GM13976 (cell line): ENCODE measurements around the gene LRMDA.

Experiments
- DNase-seq: peaks from one replicate; pipeline ENCODE4 v3.0.0; 2012; ENCODE audit warnings: low spot score
- in situ Hi-C: fragments of 300-500 bp; cut with MboI; formaldehyde crosslinking; loops from one replicate; pipeline ENCODE4 v1.12.0; 2022; ENCODE audit warnings: low sequenced_read_pairs, mixed read lengths, inconsistent platforms; ENCODE audit not compliant: unreplicated experiment
- TF ChIP-seq, protein P1 (sequence below): IDR thresholded peaks from 2 replicates; pipeline ENCODE4 v1.5.1; 2012; ENCODE audit warnings: borderline replicate concordance, mild to moderate bottlenecking; ENCODE audit not compliant: insufficient read depth; ENCODE audit errors: extremely low read depth, missing control alignments, control extremely low read depth

The LRMDA gene

DNA sequence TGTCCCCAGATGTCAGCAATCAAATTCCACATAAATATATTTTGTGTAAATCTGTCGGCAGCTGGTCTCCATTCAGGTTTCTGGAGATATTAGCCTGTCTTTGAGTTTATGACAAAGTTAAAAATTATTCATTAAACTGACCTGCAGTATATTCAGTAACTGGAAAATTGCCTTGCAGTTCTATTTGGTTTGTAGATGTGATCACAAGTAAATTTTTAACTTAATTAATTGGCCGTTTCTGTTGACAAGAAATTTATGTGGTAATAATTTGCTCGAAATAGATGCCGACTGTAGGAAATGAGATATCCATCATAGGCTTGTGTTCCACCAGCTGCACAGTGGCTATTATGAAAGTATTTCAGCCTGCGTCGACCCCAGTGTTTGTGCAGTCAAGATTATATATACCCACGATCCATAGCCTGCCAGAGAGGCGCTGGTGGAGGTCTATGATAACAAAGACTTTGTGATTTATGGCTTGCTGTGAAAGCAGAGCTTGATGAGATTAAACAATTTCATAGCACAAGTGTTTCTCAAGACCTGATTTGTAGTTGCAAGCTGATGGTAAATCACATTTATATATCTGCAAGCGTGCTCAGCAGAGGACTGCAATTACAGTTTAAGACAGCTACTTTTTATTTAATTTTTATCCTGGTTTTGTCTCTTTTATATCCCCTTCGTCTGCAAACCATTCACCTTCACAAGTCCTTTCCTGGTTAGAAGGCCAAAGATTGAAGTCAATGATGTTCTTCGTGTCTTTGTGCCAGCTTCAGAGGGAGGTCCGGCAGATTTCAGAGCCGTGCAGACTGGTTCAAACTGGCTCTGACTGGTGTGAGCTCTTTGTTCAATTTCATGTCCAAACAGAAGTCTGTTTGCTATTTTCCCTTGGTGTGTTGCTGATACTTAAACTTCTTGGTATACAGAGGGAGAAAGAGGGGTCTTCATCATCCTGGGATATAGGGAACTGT, 850.9 kb downstream of the LRMDA start:
- DNase-seq: no peak
- in situ Hi-C loops: no loop called here
- TF ChIP-seq, protein P1, sequence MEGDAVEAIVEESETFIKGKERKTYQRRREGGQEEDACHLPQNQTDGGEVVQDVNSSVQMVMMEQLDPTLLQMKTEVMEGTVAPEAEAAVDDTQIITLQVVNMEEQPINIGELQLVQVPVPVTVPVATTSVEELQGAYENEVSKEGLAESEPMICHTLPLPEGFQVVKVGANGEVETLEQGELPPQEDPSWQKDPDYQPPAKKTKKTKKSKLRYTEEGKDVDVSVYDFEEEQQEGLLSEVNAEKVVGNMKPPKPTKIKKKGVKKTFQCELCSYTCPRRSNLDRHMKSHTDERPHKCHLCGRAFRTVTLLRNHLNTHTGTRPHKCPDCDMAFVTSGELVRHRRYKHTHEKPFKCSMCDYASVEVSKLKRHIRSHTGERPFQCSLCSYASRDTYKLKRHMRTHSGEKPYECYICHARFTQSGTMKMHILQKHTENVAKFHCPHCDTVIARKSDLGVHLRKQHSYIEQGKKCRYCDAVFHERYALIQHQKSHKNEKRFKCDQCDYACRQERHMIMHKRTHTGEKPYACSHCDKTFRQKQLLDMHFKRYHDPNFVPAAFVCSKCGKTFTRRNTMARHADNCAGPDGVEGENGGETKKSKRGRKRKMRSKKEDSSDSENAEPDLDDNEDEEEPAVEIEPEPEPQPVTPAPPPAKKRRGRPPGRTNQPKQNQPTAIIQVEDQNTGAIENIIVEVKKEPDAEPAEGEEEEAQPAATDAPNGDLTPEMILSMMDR: no peak

DNA sequence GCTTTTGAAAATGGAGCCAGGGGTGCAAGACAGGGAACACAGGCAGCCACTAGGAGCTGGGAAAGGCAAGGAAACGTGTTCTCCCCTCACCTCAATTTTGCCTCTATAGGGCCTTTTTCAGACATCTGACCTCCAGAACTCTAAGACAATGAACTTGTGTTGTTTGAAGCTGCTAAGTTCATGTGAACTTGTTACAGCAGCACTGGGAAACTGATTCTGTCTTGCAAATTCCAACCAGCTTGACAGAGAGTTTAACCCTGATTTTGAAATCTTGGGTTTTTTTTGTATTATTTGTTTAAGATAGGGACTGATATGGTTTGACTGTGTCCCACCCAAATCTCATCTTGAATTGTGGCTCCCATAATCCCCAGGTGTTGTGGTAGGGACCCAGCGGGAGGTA, 852.9 kb downstream of the LRMDA start:
- TF ChIP-seq, protein P1: no peak
- DNase-seq: no peak
- in situ Hi-C loops: no loop called here

DNA sequence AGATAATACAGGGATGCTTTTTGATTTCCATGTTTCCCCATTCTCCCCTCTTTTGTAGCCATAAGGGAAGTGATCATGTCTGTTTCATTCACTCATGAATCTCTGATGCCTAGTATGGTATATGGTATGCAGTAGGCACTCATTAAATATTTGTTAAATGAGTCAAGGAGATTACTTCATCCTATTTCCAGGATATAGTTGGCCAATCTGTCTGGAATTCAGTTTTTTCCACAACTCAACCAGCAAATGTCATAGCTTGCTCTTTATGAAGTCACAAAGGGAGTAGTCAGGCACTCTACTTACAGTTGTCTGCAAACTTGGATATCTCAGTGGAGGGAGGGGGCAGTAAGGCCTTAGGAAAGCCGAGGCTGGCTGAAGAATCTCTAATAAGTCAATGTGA, 853.6 kb downstream of the LRMDA start:
- in situ Hi-C loops: no loop called here
- TF ChIP-seq, protein P1: no peak
- DNase-seq: no peak

DNA sequence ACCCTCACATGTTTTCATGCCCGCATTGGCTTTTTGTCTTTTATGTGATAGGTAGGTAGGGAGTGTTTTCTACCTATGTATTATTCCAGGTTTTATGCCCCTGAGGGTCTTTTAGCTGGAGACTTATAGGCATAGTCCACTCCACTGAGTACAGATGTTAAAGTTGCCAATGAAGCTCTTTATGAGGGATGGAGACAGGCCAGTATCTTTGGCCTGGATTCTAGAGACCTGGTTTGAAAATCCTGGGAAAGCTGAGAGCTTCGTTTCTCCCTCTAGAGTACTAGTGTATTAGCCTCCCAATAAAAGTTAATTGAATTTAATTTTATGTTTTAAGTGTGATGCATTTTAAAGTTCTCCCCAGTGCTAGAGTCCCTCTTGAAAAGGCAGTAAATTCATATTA, 854.1 kb downstream of the LRMDA start:
- DNase-seq: no peak
- in situ Hi-C loops: no loop called here
- TF ChIP-seq, protein P1: no peak

DNA sequence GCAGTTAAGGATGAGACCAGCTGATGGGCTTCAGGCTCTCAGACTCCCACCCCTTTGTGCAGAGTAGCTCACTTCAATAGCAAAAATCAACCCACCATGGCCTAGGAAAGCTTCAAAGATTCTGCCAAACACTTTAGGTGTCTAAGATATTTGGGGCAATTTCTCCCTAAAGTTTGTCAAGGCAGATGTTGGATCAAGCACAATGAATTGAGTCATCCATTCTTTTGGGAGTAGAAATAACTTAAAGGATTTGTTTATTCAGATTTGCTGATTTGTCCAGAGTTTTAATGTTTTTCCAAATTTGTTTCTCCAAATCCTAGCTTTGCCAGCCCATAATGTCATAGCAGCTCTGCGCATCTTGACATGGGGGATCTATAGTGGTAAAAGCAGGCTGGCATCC, 855.1 kb downstream of the LRMDA start:
- DNase-seq: no peak
- TF ChIP-seq, protein P1: no peak
- in situ Hi-C loops: no loop called here

DNA sequence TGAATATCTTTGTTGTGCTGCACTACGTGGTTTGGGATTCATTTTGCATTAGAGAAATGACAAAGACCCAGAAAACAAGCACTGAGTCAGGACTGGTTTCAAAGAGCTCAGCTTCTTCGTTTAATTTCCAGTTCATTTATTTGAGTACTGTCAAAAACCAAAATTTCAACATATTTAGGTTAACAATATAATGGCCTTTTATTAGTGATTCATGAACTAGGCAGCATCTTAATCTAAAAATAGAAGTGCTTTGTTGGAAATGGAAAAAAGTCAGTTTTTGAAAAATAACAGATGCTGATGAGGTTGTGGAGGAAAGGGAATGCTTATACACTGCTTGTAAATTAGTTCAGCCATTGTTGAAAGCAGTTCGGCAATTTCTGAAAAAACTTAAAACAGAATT, 856.4 kb downstream of the LRMDA start:
- DNase-seq: no peak
- in situ Hi-C loops: no loop called here
- TF ChIP-seq, protein P1: no peak

DNA sequence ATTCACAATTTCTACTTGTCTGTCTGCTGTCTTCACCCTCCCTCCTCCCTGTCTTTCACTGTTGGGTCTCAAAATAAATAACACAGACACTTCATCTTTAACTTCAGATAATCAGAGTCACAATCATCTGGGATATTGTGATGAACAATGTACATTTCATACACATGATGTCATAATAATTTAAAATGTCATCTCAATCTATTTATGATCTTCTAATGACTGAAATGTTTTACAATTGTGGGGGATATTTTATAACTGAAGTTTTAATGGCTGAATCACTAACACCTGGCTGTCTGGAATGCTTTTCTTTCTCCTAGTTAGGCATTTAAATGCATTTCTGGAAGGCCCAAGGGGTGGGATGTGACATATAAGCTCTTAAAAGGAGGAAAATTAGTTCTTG, 859.8 kb downstream of the LRMDA start:
- TF ChIP-seq, protein P1: no peak
- DNase-seq: no peak
- in situ Hi-C loops: no loop called here
